HG03060 (cell line): Measurements from ENCODE around the gene FLNA.

Experiments used
- ATAC-seq: cut with Tn5 transposase; IDR thresholded peaks from one replicate; pipeline ENCODE4 v1.9.1; 2021; ENCODE audit warnings: low read depth, moderate number of reproducible peaks; ENCODE audit not compliant: unreplicated experiment

The FLNA gene

DNA sequence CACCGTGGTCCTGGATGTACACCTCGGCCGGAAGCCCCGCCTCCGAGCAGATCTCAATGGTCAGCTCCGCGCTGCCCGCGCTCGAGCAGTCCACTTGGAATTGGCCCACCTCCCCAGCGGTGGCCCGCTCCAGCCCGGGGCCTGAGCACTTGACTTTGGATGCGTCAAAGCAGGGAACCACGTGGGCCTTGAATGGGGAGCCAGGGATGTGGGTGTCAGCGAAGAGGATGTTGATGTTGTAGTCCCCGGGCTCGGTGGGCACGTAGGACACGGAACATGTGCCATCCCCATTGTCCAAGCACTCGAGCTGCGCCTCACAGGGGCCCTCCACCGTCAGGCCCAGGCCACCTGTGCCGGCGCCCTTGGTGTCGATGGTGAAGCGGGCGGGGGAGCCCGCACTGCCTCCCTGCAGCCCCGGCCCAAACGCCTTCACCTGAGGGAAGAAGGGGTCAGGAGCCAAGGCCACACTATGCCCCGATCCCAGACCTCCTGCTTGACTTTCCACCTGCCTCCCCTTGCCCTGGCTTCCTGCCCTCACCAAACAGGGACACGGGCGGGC lies 14.2 kb downstream of the FLNA start:
- ATAC-seq = no peak

DNA sequence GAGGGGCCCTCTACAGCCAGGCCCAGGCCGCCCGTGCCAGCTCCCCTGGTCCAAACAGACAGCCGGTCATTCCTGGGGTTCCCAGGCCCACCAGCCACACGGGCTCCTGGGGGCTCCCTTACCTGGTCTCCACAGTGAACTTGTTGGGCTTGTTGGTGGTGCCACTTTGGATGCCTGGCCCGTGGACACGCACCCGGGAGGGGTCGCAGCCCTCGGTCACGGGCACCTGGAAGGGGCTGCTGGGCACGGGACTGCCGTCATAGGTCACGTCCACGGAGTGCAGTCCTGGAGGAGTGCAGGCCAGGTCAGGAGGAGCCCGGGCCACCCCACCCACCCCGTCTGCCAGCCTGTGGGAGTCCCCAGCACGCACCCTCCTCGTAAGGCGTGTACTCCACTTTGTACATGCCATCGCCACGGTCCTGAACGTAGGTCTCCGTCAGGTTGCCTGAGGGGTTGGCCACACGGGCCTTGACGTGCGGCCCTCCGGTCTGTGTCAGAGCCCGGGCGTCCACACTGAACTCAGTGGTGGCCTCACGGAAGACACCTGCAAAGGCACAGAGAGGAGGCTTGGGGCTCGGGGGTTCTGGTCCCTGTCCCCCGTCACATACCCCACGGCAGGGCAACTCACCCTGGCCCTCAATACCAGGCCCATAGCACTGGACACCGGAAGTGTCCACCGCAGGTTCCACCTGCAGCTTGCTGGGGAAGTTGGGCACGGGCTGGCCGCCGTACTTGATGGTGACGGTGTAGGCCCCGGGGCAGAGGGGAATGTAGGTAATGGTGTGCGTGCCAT lies 14.9 kb downstream of the FLNA start:
- no peak for ATAC-seq

DNA sequence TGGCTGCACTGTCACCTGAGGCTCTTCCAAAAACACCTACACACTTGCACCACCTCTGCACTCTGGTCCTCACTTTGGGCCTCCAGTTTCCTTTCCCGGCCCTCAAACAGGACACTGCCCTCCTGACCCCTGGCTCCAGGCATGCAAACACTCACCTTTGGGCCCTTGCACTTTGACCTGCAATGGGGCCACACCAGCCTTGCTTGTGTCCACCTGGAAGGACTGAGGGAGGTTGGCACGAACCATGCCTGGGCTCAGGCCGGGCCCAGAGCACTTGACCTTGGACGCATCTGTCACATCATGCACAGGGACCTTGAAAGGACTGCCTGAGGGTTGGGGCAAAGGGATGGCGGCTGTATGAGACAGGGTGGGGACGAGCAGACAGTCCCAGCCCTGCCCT lies 15.6 kb downstream of the FLNA start:
- ATAC-seq = no peak

DNA sequence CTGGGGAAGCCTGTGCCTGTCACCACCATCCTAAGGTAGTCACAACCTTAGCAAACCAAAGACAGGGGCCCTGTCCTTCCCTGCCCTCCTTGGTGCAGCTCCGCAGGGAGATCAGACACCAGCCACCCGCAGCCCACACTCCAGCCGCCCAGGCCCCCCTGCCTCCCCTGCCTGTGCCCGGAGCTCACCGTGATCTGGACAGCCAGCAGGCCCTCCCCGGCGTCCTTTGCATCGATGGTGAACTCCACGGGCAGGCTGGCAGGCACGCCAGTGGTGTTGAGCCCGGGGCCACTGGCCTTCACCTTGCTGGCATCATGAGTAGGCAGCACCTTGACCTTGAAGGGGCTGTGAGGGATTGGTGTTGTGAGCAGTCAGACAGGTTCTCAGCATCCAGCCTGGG lies 16.4 kb downstream of the FLNA start:
- ATAC-seq = no peak

DNA sequence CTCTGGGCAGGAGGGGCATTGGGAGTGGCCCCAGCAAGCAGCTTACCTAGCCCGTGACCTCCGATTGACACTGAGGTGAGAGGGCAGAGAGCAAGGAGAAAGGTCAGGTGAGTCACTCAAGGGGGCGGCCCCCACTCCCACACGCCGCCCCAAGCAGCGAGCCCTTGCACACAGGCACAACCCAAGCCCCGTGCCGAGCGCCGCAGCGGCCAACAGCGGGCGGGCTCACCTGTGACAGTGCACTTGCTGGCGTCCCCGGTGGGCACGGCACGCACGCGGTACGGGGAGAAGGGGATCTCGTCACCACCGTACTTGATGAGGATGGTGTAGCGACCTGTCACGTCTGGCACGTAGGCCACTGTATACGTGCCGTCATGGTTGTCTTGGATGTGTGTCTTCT lies 17.2 kb downstream of the FLNA start:
- no peak for ATAC-seq

DNA sequence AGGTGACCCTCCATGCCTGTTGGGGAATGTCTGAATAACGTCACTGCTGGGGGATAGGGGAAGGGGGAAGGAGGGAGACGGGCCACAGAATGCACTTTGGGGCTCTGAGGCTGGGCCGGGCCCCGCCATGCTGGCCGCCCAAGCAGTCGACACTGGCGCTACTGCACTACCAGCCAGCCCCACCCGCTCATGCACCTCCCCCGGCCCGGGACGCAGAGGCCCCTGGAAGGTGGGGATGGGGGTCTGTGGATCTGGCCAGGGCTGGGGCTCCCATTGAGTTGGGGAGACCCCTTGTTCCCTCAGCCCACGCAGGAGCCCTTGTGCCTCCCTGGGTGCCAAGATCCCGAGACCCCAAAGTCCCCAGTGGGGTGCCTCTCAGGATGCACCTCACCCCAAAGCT lies 17.8 kb downstream of the FLNA start:
- ATAC-seq = no peak

DNA sequence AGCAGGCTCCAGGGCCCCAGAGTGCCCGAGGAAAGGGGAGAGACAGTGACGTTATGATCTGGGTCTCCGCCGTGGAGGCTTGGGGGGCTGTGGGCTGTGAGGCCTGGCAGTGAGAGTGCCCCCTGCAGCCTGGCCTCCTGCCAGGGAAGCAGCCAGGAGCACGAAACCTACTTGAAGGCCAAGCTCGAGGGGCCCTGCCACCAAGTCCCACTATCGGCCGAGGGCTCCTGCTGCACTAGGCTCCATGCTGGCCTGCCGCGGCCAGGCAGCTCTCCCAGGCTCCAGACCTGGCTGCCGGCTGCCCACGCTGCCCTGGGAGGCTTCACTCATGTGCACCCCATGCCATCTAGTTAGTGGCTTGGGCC lies 18.7 kb downstream of the FLNA start:
- no peak for ATAC-seq

DNA sequence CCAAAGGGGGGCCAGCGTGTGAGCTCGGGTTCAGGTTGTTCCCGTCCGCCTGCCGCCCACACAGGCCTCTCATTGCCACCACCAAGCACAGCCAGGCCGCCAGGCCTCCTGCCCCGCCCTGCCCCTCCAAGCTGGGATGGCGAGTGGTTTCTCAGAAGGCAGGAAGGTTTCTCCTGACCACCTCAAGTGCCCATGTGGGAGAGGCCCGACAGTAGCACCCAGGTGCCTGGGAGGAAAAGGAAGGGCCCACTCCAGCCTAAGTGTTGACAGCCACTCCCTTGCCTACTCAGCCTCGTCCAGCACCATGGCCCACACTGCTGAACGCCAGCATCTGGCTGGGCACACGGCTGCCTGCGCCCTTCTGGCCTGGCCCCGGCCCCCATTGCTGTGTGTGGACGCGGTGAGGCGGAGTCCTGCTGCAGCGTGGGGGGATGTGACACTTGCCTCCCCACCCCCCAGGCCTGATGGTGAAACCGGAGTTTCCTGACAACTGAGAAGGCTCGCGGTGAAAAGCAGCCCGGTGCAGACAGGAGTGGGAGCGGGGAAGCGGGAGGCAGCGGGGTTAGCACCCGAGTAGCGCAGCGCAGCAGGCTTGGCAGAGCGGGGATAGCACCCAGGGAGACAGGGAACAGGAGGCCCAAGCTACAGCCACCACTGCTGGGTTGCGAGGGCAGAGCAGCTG lies 19.2 kb downstream of the FLNA start:
- no peak for ATAC-seq

DNA sequence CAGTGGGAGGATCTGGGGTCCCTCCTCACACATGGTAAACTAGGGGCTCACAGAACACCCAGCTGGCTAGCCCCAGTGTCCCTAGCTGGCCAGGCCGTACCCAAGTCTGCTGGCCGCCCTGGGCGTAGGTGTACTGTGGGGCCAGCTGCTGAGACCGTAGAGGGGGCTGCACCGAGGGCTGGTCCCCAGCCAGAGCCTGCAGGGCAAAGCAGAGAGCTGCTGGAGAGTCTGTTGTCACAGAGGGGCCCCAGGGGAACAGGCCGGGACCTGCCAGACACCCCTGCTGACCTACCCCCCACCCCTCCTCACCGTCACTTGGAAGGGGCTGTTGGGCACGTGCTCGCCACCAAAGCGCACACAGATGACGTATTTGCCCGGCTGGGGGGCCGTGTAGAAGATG lies 19.9 kb downstream of the FLNA start:
- no peak for ATAC-seq

DNA sequence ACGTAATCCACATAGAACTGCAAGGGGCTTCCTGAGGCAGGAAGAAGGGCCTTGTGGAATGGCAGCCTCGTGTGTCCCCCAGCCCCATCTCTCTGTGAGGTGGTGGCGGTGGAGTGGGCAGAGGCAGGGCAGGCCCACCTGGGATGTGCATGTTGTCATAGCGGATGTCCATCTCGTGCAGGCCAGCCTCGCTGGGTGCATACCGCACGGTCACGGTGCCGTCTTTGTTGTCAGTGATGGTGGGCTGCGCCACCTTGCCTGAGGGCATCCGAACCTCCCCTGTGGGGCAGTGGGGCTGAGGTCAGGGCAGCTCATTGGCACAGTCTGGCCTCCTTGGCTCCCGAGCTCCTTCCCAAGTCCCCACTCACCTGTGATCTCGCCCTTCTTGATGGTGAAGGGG lies 20.4 kb downstream of the FLNA start:
- no peak for ATAC-seq

DNA sequence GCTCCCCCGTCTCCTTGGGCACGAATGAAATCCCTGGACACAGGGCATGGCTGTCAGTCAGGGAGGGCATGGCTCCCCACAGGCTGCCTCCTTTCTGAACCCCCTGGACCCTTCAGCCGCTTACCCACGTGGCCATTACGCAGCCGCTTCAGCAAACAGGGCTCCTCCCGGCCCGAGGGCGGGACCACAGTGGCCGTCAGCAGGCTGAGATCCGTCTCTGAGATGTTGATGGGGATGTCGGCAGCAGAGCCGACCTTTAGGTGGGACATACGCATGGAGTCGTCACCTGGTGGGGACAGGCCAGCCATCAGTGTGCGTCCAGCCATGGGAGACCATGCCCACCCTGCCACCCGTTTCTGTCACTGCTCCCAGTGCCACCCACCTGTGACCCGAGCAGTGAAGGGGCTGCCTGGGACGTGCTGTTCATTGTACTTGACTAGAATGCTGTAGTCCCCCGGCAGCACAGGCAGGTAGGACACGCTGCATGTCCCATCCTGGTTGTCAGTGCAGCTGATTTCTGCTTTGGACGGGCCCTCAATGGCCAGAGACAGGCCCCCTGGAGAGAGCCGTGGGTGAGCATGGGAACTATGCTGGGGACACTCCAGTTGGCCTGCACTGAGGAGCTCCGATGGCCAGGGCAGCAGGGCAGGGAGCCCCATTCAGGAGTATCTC lies 21.1 kb downstream of the FLNA start:
- ATAC-seq = no peak

DNA sequence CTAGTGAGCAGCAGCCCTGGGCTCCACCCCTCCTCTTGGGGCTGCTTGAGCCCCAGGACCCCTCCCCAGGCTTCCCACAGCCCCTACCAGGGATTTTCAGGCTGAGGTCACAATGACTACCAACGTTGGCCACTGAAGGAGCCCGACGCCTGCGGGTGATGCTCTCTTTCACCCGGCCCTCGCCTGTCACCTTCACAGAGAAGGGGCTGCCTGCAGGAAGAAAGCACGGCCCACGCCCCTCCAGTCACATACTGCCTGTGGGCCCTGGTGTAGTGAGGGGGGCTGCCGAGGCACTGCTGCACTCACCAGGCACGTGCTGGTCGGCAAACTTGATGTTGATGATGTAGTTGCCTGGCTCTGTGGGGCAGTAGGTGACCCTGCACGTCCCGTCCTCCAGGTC lies 22.0 kb downstream of the FLNA start:
- no peak for ATAC-seq

DNA sequence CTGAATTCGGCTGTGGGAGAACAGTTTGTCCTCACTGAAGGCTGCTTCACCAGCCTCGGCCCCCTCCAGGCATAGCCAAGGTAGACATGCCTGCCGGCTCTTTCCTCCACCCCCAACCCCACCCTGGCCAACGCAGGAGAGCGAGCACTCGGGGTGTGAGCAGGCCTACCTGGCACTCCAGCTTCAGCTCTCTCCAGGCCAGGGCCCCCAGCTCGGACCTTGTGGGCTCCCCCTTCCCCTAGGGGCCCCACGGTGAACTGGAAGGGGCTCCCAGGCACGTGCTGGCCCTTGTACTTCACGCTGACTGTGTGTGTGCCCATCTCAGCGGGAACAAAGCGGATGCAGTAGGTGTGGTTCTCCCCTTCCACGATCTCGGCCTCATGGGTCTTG lies 22.4 kb downstream of the FLNA start:
- no peak for ATAC-seq

DNA sequence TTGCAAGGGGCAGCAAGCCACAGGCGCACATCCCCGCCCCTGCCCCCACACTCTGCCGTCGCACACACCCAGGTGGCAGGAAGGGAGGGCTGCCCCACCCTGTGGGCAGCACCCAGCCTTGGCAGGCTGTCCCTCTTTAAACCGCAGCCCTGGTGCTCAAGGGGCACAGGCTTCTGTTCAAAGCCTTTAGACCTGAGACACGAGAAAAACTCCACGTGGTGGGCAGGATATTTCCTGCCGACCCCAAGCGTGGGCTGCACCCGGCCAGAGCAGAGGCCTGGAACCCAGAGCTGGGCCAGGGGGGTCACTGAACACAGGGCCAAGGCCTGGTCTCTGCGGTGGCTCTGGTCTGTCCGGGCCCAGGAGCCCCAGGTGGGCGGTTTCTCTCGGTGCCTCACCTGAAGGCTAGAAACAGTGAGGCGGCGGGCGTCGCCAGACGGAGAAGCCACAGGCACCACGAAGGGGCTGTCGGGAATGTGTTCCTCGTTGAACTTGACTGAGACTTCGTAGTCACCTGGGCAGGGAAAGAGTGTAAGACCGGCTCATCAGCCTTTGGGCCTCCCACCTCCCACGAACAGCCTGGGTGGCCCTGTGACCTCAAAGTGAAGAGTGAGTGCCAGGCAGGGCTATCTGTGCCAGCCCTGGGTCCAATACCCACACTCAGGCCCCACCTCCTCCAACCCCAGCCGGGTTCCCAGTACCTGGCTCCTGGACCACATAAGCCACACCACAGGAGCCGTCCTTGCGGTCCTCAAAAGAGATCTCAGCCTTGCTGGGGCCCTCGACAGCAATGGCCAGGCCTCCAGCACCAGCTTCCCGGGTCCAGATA lies 23.0 kb downstream of the FLNA start:
- no peak for ATAC-seq

DNA sequence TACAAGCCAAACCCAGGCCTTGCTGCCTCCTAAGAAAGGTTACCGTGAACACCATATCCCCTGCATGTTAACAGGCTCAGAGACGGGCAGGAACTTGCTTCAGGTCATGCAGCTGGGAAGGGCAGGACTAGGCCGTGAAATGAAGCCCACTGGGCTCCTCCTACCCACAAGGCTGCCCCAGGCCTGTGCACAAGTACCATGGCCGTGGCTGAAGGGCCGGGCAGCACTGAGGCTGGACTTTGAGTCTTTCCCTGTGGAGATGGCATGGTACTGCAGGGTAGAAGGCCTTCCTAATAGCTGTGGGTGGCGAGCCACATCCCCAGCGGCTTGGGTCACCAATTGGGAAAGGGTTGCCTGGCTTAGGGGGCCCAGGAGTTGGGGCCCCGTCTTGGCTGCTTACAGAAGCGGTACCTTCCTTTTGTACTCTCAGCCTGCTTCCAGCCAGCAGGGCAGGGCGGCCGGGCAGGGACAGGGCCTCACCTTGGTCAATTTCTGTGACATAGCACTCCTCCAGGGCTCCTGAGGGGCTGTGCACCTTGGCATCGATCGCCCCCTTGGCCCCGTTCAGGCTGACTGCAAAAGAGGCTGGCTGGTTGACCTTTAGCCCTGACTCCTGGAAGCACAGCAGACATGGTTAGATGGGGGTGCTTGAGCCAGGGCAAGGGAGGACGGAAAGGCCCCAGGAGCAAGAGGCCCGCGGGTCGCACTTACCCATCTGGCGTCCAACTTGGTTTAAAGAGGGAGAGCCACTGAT lies 23.8 kb downstream of the FLNA start:
- ATAC-seq = no peak

DNA sequence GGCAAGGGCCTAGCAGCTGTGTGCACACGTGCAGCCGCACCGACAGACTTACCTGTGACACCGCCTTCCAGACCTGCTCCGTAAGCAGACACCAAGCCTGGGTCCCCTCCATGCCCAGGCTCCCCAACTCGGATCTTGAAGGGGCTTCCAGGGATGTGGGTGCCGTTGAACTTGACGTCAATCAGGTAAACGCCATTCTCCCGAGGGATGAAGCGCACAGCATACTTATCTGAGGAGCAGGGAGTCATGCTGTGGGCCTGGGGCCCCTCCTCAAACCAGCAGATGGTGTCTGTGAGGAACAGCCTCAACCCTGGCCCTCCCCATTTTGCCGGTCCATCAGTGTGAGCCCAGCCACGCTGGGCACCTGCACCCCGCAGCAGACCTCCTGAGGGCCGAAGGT lies 24.5 kb downstream of the FLNA start:
- no peak for ATAC-seq

DNA sequence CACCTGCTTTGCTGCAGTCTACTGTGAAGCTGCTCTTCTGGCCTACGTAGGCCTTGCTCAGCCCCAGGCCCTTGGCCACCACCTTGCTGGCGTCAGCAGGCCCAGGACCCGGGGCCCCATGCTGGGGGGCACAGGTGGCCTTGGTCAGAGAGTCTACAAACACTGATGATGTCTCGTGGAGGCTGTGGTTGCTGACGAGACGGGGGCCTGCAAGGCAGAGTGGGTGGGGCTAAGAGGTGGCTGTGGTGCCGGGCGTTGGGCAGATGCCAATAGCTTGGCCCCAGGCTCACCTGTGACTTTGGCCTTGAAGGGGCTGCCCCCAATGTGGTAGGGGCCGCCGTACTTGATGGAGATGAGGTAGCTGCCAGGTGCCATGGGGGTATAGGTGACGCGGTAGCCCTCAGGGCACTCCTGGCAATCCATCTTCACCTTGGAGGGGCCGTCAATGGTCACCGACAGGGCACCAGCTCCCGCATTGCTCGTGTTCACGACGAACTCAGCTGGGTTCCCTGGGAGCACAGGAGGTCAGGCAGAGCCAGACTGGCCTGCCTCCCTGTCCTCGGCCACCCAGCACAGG lies 25.0 kb downstream of the FLNA start:
- ATAC-seq = no peak

DNA sequence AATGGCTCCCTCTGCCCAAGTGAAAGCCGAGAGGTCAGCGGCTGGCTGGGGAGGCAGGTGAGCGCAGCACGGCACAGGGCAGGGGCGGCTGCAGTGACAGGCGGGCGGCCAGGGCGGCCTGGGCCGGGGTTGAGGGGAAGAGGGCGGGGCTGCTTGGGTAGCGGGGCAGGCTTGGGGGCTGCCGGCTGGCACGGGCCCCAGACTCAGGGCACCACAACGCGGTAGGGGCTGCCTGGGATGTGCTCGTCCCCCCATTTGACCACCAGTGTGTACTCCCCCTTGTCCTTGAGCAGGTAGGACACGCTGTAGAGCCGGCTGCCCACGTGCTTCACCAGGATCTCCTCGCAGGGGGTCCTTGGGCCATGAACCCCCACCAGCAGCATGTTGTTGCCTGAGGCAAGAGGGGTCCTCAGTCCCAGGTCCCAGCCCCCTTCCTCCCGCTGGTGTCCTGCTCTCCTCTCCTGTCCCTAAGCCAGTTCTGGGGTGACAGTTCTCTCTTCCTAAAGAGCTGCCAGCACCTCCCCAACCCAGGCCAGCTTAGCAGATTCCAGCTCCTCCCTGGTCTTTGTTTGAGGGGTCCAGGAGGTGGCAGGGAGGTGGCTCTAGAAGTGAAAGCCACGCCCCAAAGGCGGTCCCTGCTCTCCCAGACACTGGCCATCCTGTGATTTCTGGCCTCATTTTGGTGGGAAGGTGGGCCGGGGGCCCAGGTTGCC lies 25.6 kb downstream of the FLNA start:
- ATAC-seq = no peak

DNA sequence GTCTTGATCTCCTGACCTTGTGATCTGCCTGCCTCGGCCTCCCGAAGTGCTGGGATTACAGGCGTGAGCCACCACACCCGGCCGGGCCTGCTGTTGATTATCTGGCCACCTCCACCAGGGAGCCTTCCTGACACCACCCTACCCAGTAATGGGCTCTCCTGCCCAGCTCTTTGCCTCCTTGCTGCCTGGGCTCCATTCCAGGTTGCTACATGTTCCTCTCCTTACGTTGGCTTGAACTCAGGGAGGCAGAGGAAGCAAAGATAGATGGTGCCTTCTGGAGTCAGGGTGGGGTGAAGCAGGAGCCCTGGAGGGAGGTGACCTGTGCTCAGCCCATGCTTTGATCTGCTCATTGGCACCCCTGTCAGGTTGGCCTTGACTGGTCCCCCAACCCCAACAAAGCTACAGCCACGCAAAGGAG lies 26.3 kb downstream of the FLNA start:
- no peak for ATAC-seq
